Limb (tissue), 2 donors: ENCODE data around the gene PRKD2.

Source experiments
- DNase-seq, 2 donors: peaks; one replicate each; pipeline ENCODE4 v3.0.0-alpha.2; 2016; ENCODE audit errors: extremely low spot score in 2 of 2

Gene PRKD2

GRCh38 chr19:46725036-46725820 lies 8.3 kb upstream of the PRKD2 start:
- peak in 1 of 2 donors; percentile 26 for DNase-seq

DNA sequence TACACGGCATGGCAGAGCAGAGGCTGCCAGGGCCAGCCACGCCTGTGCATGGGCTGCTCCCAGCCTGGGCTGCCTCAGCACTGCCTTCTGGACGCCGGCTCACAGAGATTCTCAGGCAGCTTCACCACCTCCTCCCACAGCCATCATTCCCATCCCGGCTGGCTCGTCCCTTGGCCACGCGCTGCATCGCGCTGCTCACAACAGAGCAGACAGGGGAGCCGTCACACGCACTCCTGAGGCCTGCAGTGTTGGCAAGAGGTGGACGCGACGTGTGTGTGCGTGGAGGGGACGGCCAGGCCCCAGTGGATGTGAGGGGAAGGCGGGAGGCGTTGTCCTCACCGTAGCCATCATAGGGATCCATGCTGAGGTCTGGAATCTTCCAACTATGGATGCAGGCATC lies 7.6 kb upstream of the PRKD2 start:
- no peak for DNase-seq

DNA sequence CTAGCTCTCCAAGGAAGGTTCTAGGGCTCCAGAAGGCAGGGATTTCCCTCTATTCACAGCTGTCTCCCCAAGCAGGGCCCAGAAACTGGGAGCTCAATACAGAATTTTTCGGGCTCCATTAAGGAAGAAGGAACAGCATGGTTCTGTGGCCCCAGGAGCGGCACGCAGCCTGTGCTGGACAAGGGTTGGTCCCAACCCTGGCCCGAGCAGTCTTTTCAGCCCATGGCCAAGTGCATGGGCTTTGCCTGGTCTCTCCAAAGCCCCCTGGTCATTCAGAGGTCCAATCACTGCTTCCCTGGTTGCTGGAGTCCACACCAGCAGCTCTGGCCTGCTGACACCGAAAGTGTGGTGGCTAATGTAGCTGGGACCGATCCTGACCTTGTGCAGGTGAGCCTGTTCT lies 6.6 kb upstream of the PRKD2 start:
- DNase-seq, result no peak

DNA sequence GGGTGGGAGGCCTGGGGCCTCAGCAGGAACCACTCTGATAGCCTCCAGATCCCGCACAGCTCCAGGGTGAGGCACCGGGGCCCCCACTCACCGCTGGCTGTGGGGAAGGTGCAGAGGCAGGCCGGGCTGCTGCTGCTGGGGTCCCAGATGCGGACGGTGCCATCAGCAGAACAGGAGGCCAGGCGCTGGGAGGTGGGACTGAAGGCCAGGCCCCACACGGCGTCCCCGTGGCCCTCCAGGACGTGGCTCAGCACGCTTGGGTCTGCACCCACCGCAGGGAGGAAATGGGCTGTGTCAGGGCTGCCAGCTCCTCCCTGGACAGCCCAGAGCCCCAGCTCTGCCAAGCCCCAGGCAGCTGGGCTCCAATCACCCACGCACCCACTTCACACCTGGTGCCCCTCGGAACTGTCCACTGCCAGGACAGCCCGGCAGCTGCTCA lies 6.1 kb upstream of the PRKD2 start:
- DNase-seq, result peak in 1 of 2 donors; percentile 21

DNA sequence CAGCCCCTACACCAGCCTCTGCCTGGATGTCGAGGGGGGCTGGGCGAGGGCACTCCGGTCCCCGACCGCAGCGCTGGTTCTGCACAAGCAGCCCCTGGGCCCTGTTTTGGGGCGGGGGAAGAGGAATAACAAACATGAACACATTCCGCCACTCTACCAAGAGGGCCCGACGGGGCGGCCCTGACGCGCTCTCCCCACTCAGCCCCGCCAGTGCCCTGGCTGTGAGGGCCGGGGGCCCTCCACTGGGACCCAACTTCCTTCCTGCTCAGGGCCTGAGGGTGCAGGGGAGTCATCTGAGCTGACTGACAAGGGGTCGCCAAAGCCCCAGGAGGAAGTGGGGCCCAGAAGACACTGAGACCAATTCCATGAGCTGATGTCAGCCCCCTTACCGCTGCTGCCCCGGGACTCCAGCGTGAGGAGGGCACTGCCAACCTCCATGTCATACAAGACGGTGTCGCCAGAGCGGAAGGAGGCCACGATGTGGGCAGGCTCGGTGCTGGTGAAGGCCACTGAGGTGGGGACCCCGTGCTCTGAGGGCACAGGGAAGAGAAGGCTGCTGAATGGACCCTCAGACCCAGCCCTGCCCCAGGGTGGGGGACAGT lies 5.6 kb upstream of the PRKD2 start:
- DNase-seq, result peak in 1 of 2 donors; percentile 25

DNA sequence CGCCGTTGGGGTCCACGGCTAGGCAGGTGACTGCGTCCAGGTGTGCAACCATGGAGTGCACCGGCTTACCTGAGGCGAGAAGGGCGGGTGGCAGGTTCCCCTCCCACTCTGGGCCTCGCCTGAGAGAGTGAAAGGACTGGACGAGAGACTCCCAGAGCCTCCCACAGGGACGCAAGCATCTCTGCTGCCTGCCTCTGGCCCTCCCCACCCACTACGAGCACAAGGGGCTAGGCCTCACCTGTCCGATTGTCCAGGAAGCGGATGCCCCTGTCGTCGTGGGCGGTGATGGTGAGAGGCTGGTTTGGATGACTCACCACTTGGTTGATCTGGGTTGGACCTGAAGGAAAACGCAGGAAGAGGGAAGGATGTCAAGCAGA lies 5.1 kb upstream of the PRKD2 start:
- no peak for DNase-seq

DNA sequence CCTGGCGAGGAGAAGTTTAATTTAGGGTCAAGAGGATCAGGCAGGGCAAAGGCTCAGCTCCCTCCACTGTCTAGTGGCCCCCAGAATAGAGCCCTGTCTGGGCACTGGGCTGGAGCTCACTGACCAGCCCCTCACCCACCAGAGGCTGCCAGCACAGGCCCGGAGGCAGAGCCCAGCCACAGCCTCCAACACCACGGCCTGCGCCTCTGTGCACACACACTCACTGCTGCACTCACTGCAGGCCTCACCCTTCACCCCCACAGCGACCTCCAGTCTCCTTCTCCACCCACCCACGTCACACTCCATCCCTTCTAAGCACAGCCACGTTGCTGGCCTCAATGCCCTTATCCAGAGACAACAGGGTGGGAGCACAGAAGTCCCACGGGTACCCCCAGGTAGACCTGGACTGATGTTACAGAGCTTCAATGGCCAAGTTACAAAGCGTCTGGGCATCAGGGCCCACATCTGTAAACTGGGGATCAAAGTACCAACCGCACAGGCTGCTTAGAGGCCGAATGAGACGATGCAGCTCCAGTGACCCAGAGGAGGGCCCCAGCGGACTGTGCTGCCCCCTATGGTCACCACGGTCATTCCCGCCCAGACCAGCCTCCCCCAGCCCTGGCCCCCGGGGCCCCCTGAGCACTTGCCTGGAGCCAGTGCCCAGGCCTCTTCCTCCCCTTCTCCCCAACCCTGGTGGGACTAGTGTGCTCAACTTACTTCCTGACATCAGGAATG lies 4.5 kb upstream of the PRKD2 start:
- DNase-seq, result peak in 1 of 2 donors; percentile 34

- DNase-seq, result peak in 1 of 2 donors; percentile 32
Observed at GRCh38 chr19:46720503-46721239, 3.8 kb upstream of the PRKD2 start.

- DNase-seq, result peak in 1 of 2 donors; percentile 22
Observed at GRCh38 chr19:46719629-46720502, 3.0 kb upstream of the PRKD2 start.

- no peak for DNase-seq
Observed at GRCh38 chr19:46718934-46719622, 2.2 kb upstream of the PRKD2 start.

- DNase-seq, result peak in 1 of 2 donors; percentile 29
Observed at GRCh38 chr19:46718157-46718933, 1.4 kb upstream of the PRKD2 start.

DNA sequence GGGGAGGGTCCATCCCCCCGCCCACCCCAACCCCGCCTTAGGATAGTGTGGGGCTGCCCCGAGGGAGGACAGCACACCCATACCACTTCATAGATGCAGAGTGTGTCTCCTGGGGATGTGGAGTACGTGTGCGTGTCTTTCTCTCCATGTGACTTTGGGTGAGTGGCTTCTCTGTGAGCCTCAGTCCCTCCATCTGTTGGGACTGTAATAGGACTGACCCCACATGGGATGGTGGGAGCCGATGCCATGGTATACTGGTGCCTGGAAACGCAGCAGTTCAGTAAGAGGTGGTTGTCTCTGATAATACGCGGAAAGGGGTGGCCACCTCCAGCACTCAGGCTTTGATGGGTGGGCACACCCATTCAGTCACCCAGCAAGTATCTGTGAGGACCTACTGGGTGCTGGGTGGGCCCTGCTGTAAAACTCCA lies 816 bp upstream of the PRKD2 start:
- DNase-seq, result no peak

DNA sequence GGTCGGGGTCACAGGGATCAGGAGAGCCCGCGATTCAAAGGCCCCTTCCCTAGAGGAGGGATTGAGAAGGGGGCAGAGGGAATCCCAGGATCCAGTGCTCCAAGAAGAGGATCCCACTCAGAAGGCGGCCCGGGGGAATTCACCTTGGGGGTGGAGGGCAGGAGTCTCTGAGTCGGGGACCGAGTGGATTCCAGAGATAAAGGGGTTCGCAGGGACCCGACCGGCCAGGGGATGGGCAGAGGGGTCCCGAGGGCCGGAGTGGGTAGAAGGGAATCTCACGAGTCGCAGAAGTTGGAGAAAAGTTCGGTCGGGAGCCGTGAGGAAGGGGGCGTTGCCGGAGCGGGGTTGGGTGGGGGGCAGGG lies 261 bp downstream of the PRKD2 start:
- DNase-seq, result no peak

DNA sequence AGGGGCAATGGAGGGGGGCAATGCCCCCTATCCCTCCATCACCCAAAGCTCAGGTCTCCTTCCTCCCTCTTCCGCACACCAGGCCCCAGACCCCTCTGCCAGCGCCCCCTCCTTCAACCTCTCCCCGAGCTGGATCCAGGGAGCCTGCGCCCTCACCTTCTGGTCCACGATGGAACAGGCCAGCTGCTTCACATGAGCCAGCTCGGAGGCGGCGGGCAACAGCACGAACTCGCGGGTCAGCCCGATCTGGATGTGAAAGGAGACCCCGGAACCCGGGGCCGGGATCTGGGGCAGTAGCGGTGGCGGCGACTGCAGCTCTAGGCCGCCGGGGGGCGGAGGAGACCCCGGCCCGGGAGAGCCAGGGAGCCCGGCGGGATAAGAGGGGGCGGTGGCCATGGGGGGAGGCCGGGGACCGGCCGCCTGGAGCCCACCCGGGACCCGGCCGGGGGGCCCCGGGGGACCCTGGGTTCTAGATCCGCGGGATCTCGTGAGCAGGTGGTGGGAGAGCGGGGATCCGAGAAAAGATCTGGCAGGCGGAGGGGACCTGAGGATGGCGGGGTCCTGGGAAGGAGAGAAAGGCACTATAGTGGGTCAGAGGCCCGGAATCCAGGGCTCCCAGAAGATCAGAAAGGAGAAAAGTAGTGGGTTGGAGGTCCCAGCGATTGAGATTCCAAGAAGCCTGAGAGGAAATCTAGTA lies 791 bp downstream of the PRKD2 start:
- DNase-seq, result peak in 1 of 2 donors; percentile 64

DNA sequence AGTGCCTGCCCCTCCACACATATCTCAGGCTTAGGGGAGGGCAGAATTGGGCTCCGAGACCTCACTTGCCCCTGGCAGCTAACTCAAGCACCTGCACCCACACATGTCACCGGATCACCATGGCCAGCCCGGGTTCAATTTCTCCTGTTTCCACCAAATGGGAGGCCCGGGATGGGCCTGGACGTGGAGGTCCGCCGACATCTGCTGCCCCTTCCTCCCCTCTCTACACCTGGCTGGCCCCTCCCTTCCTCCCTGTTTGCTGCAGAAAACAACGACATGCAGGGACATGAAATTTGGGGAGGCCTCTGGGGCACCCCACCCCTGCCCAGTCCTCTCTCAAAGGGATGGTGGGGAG lies 1.3 kb downstream of the PRKD2 start:
- DNase-seq, result peak in 1 of 2 donors; percentile 38

- no peak for DNase-seq
Observed at GRCh38 chr19:46714444-46715106, 2.3 kb downstream of the PRKD2 start.

DNA sequence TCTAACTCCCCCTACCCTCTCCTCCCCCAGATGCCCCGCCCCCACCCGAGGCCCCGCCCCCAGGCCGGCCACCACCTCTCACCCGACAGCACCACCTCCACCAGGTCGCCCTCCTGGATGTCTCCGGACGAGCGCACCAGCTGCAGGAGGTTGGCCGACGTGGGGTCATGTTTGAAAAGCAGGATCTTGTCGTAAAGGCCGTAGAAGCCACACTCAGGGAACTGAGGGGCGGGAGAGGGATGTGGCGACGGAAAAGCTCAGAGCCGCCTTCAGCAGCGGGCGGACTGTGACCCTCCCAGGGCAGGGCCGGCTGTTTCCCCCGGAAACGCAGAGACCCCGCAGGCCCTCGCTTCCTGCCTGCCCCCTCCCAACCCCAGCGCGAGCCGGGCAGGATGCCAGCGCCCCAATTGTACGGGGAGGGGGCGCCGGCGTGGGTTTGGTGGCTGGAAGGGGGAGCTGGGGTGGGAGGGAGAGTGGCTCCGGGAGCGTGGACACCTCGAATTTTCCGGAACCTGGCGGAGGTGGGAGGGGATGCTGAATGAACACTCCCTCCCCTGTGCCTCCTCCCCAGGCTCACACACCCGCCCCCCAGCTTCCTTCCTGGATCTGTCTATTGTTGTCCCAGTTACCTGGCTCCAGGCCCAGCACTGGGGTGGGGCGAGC lies 3.0 kb downstream of the PRKD2 start:
- DNase-seq, result peak; percentile 85 to 93
